PC-9 (cell line): Measurements from ENCODE around the gene CNTN6.

Source experiments
- CTCF ChIP-seq: fragments of 200-600 bp; sonication (generic); conservative IDR thresholded peaks from 2 replicates; pipeline ENCODE4 v1.6.1; 2017; ENCODE audit warnings: mixed run types, antibody characterized with exemption, mild to moderate bottlenecking, moderate library complexity
- EZH2 ChIP-seq: fragments of 200-600 bp; sonication (generic); IDR thresholded peaks from 2 replicates; pipeline ENCODE4 v1.8.0; 2017; ENCODE audit warnings: antibody characterized with exemption, low read depth

- no peak for TF ChIP-seq CTCF
- TF ChIP-seq EZH2: no peak
Observed at GRCh38 chr3:1348547-1348946, 255.7 kb downstream of the CNTN6 start.
